KOPT-K1 (cell line): ENCODE measurements around the gene NPSR1.

Experiments used
- H3K27ac ChIP-seq: fragments of 200-600 bp; sonication (generic); 2 replicates; pipeline ENCODE4 v1.5.1; 2016; ENCODE audit warnings: antibody characterized with exemption, mild to moderate bottlenecking, low read depth, low read length; ENCODE audit not compliant: poor library complexity, severe bottlenecking
- H3K36me3 ChIP-seq: fragments of 200-600 bp; sonication (generic); 2 replicates; pipeline ENCODE4 v1.5.1; 2017; ENCODE audit warnings: antibody characterized with exemption, mild to moderate bottlenecking, low read length, moderate library complexity; ENCODE audit not compliant: insufficient read depth
- H3K9me3 ChIP-seq: fragments of 200-600 bp; sonication (generic); 2 replicates; pipeline ENCODE4 v1.5.1; 2017; ENCODE audit warnings: antibody characterized with exemption, low read length, mild to moderate bottlenecking; ENCODE audit not compliant: insufficient read depth, poor library complexity, severe bottlenecking

NPSR1 gene

GRCh38 chr7:34740840-34741239 lies 82.8 kb downstream of the NPSR1 start:
- Histone ChIP-seq H3K36me3 (no peaks in the 10 kb centered on the region), H3K9me3 (no peaks in the 10 kb centered on the region), H3K27ac (no peak overlapping the region)

DNA sequence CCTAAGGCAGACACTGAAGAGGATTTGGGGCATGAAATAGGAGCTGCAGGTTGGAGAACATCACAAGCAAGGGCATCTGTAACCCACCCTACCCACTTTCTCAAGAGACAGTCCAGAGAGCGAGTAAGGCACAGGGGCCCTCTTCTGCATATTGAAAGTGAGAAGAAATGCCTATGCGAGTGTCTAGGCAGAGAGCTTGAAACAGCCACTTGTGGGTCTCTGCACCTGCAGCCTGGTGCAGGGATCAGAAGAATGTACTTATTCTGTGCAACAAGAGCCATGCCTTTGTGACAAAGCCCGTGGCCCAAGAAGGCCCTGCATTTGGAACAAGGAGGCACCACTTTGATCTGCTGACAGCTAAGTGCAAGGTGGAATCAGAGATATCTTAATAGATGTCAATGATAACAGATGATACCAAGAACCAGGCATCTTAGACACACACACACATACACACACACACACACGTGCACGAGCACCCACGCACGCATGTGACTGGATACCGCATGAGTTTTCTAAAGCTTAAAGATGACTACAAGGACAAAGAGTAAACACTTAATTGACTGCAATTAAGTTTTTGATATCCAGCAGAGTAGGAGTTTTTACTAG lies 89.3 kb downstream of the NPSR1 start:
- no peaks in the 10 kb centered on the region for H3K9me3 ChIP-seq
- no peaks in the 10 kb centered on the region for H3K36me3 ChIP-seq
- H3K27ac ChIP-seq, result no peak overlapping the region

DNA sequence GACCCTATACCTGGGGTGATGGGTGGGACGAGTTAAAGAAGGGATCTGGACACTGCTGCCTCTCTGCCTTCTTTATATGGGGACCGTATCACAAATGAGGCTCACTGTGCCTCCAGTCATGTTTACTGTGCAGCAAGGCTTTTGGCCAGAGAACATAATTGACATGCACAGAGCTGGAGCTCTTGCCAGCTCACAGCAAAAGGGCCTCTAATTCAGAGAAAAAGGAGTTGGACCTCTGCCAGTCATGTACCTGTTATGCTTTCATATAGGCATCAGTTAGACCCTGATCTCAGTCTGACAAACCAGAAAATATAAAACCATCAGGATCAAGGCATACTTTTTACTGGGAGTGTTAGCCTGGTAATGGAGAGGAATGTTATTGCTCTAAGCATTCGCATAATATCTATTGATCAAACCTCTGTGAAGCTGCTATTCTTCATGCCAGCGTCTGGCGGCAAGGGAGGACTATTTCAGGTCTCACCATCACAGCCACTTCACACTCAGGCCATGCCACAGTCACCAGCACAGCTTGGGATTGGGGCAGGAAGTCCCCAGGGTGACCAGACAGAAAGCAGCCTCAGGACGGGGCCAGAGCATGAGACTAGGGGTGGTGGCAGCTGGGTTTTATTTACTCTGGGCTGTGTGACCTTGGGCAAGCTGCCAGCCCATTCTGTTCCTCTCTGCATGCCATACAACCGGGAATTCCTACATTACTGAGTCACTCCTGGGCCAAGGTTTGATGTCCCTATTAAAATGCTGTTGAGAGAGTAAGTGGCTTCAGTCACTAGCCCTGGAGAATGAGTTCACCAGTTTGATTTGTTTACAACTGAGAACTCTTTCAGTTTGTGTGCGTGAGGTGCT lies 90.1 kb downstream of the NPSR1 start:
- Histone ChIP-seq H3K9me3 (no peaks in the 10 kb centered on the region), H3K36me3 (no peaks in the 10 kb centered on the region), H3K27ac (no peak overlapping the region)

DNA sequence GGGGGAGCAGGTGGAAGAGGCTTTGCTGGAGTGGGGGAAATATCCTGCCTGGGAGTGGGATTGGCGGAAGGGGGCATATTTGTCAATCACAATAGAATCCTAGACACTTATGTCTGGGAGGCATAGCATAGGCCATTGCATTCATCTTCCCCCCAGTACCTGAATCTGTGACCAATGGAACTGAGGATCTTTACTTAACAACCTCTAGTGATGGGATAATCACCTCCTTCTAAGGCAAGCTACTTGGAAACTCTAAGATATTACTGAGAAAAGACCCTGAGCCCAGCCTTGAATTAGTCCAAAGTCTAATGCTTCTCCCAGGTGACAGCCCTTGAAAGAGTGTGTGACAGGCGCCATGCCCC lies 90.7 kb downstream of the NPSR1 start:
- Histone ChIP-seq H3K36me3 (no peaks in the 10 kb centered on the region), H3K27ac (no peak overlapping the region), H3K9me3 (no peaks in the 10 kb centered on the region)

- no peaks in the 10 kb centered on the region for H3K36me3 ChIP-seq
- H3K27ac ChIP-seq, result no peak overlapping the region
- H3K9me3 ChIP-seq, result no peaks in the 10 kb centered on the region
These were observed 91.4 kb downstream of the NPSR1 start for GRCh38 chr7:34749446-34749845.

- Histone ChIP-seq H3K36me3 (no peaks in the 10 kb centered on the region), H3K27ac (no peak overlapping the region), H3K9me3 (no peaks in the 10 kb centered on the region)
These were observed 92.2 kb downstream of the NPSR1 start for GRCh38 chr7:34750209-34750608.

- Histone ChIP-seq H3K9me3 (no peaks in the 10 kb centered on the region), H3K36me3 (no peaks in the 10 kb centered on the region), H3K27ac (no peak overlapping the region)
These were observed 92.6 kb downstream of the NPSR1 start for GRCh38 chr7:34750636-34751035.

DNA sequence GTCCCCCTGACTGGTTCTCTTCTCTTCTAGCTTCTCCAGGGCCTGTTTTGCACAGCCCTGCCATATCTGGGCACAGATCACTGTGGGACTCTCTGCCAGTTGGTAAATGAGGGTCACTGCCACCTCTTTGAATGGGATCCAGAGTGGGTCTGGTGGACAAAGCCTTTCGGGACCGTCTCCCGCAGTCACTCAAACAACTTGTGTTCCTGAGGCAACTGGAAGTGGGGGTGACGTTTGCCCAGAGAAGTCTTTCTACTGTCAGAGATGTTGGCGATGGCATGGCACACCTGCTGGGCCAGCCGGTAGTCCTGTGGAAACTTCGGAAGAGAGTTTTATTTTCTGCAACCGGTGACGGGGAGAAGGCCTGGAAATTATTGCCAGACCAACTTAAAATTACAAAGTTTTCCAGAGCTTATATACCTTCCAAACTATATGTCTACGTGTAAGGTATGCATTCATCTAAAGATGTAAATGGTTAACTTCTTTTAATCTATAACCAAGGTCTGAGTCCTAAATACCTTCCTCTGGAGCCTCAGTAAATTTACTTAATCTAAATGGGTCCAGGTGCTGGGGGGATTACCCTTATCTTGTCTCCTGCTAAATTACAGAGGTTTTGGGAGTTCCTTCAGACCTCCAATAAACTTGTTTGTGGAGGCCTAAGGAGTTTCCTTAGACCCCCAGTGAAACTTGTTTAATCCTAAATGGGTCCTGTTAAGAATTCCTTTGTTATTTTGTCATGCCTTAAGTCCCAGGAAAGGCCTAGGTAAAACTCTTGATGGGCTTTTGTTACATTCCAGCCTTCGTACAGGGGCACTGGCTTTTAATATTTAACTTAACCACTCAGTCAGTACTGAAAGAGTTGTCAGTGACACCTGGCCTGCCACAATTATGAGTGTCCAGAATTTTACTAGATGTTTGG lies 94.0 kb downstream of the NPSR1 start:
- Histone ChIP-seq H3K9me3 (no peaks in the 10 kb centered on the region), H3K27ac (no peak overlapping the region), H3K36me3 (no peaks in the 10 kb centered on the region)

GRCh38 chr7:34752929-34753328 lies 94.9 kb downstream of the NPSR1 start:
- Histone ChIP-seq H3K27ac (no peak overlapping the region), H3K36me3 (no peaks in the 10 kb centered on the region), H3K9me3 (no peaks in the 10 kb centered on the region)

DNA sequence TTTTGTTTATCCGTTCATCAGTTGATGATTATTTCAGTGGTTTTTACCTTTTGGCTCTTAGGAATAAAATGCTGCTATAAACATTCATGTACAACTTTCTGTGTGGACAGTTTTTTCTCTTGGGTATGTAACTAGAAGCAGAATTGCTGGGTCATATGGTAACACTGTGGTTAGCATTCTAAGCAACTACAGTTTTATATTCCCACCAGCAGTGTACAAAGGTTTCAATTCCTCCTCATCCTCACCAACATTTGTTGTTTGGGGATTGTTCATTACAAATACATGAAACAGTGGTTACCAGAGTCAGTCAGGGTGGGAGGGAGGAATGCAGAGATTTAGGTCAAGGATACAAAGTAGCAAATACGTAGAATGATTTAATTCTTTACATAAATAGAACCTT lies 97.0 kb downstream of the NPSR1 start:
- H3K27ac ChIP-seq, result no peak overlapping the region

GRCh38 chr7:34756025-34756437 lies 98.0 kb downstream of the NPSR1 start:
- H3K27ac ChIP-seq, result no peak overlapping the region

More for the DNA sequence above, 97.0 kb downstream of the NPSR1 start:
- H3K36me3 ChIP-seq, result no peaks in the 10 kb centered on the region
- no peaks in the 10 kb centered on the region for H3K9me3 ChIP-seq

DNA sequence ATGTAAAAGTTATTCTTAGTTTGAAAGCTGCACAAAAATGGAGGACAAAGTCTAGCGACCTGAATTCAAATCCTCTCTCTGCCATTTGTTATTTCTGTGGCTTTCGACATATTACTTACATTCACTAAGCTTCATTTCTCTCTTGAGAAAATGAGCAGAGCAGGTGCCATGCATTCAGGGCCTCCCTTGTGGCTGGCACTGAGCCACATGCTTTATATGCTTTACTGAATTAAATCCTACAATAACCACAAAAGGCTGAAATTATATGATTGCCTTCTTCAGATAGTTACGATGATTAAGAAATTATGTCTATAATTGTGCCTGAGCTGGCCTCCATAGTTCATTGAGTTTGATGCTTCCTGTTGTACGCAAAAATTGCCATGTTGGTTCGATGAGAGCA lies 98.7 kb downstream of the NPSR1 start:
- Histone ChIP-seq H3K9me3 (no peaks in the 10 kb centered on the region), H3K27ac (no peak overlapping the region), H3K36me3 (no peaks in the 10 kb centered on the region)

More at GRCh38 chr7:34756025-34756437, 98.0 kb downstream of the NPSR1 start:
- Histone ChIP-seq H3K9me3 (no peaks in the 10 kb centered on the region), H3K36me3 (no peaks in the 10 kb centered on the region)

DNA sequence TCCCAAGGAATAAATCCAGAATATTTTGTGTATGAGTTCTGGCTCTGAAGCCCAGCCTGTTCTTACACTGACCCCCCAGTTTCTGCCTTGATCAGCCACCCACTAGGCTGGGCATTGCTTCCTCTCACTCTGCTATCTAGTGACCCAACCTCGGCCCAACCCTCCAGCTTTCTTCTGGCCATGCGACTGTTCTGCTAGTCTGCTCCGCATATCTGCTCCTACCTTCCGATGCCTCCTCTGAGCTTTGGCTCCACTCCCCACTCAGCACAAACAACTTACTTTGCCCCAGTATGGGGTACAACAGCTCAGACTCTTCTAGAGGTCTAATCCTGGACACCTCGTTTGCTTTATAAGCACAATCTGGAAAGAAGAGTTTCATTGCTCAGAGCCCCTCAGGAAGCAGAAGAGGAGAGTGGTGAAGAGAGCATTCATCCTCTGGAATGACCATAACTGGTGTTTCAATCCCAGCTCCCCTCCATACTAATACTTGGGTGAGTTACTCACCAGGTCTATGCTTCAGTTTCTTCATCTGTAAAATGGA lies 99.6 kb downstream of the NPSR1 start:
- Histone ChIP-seq H3K9me3 (no peaks in the 10 kb centered on the region), H3K27ac (no peak overlapping the region), H3K36me3 (no peaks in the 10 kb centered on the region)

DNA sequence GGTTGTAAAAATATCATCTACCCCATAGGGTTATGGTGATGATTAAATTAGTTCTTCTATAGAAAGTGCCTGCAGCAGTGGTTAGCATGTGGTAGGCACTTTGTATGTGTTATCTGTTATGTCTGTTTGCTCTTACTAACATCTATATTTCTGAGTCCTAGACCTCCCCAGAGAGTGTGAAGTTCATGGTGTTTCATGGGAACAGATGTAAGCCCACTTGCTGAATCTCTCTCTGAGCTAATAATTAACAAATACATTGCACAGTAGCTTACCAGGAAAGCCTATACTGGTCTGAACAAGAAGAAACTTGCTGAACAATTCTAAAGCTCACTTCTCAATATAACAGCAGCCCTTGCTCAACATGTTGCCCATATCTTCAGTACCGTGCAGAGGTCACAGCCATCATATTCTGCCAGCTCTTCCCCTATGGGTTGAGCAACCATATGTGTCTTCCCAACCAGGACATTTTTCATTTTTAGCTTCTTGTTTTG lies 100.1 kb downstream of the NPSR1 start:
- H3K27ac ChIP-seq, result no peak overlapping the region
- no peaks in the 10 kb centered on the region for H3K9me3 ChIP-seq
- no peaks in the 10 kb centered on the region for H3K36me3 ChIP-seq
